IPS-NIHi7 (cell line): ENCODE results near the gene MAMLD1.
"Not testable (repeated sequence)": the region's sequence is repeated elsewhere in the genome, so short reads cannot be mapped to it uniquely, and the experiment has no call there.

Experiments
- DNase-seq: peaks from one replicate; pipeline ENCODE4 v3.0.0; 2012; ENCODE audit warnings: mixed read lengths; ENCODE audit errors: extremely low spot score

Gene MAMLD1

GRCh38 chrX:150362599-150363481 lies at the start of gene MAMLD1:
TSS of gene MAMLD1 (plus strand) at chrX:150363317. CDS start at chrX:150445517, 82,200 bp downstream.
- no peak for DNase-seq

GRCh38 chrX:150313514-150313913 lies 49.6 kb upstream of the MAMLD1 start:
- DNase-seq: no peak

GRCh38 chrX:150314186-150314585 lies 48.9 kb upstream of the MAMLD1 start:
- no peak for DNase-seq

- no peak for DNase-seq
These were observed 46.6 kb upstream of the MAMLD1 start for GRCh38 chrX:150316564-150316963.

GRCh38 chrX:150323020-150323419 lies 40.1 kb upstream of the MAMLD1 start:
- DNase-seq: no peak

GRCh38 chrX:150324035-150324728 lies 38.9 kb upstream of the MAMLD1 start:
- no peak for DNase-seq

- DNase-seq: no peak
These were observed 38.2 kb upstream of the MAMLD1 start for GRCh38 chrX:150324919-150325318.

- no peak for DNase-seq
These were observed 36.4 kb upstream of the MAMLD1 start for GRCh38 chrX:150326541-150327247.

GRCh38 chrX:150329282-150329681 lies 33.8 kb upstream of the MAMLD1 start:
- DNase-seq: peak; percentile 30

GRCh38 chrX:150329868-150330267 lies 33.2 kb upstream of the MAMLD1 start:
- DNase-seq: no peak

GRCh38 chrX:150332023-150332422 lies 31.1 kb upstream of the MAMLD1 start:
- no peak for DNase-seq

- DNase-seq: no peak
These were observed 29.0 kb upstream of the MAMLD1 start for GRCh38 chrX:150334100-150334499.

GRCh38 chrX:150334981-150335380 lies 28.1 kb upstream of the MAMLD1 start:
- DNase-seq: no peak

- no peak for DNase-seq
These were observed 26.1 kb upstream of the MAMLD1 start for GRCh38 chrX:150337026-150337425.

GRCh38 chrX:150337536-150337935 lies 25.6 kb upstream of the MAMLD1 start:
- DNase-seq: no peak

GRCh38 chrX:150338615-150339014 lies 24.5 kb upstream of the MAMLD1 start:
- no peak for DNase-seq

- DNase-seq: no peak
These were observed 23.4 kb upstream of the MAMLD1 start for GRCh38 chrX:150339736-150340135.

GRCh38 chrX:150340326-150340725 lies 22.8 kb upstream of the MAMLD1 start:
- DNase-seq: not testable (repeated sequence)

- no peak for DNase-seq
These were observed 15.6 kb upstream of the MAMLD1 start for GRCh38 chrX:150347471-150347870.

- DNase-seq: peak; percentile 77
These were observed 14.8 kb upstream of the MAMLD1 start for GRCh38 chrX:150348365-150348764.

- no peak for DNase-seq
These were observed 11.0 kb upstream of the MAMLD1 start for GRCh38 chrX:150352114-150352513.

- no peak for DNase-seq
These were observed 10.5 kb upstream of the MAMLD1 start for GRCh38 chrX:150352581-150352980.
